Measurements from ENCODE around the gene KLK1. TPM values are rescaled to one million over a fixed set of nuclear protein-coding genes. Genes with fewer than 3 reads are reported as not detected.

Gene KLK1
- total and polyA plus RNA-seq, 4 donors, result 0.25 to 0.92 (median 0.83) TPM; not detected in 1

DNA sequence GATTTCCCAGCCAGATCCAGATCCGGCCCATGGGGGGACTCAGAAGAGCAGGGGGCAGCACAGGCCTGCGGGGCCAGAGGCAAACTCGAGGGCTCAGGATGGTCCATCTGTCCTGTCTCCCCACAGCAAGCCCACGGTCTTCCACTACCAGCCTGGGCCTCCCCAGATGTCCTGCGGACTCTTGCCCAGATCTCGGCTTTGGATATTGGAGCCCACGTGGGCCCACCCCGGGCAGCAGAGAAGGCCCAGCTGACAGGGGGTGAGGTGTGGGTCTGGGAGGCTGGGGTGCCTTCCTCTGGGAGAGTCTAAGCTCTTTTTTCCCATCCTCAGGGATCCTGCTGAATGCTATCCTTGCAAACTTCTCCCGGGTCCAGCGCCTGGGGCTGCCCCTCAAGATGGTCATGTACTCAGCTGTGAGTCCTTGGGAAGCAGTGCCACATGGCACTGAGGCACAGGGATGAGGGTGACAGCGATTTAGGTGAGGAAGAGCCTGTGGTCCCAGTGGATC, 30.0 kb downstream of the KLK1 start:
- TF ChIP-seq, protein P1, sequence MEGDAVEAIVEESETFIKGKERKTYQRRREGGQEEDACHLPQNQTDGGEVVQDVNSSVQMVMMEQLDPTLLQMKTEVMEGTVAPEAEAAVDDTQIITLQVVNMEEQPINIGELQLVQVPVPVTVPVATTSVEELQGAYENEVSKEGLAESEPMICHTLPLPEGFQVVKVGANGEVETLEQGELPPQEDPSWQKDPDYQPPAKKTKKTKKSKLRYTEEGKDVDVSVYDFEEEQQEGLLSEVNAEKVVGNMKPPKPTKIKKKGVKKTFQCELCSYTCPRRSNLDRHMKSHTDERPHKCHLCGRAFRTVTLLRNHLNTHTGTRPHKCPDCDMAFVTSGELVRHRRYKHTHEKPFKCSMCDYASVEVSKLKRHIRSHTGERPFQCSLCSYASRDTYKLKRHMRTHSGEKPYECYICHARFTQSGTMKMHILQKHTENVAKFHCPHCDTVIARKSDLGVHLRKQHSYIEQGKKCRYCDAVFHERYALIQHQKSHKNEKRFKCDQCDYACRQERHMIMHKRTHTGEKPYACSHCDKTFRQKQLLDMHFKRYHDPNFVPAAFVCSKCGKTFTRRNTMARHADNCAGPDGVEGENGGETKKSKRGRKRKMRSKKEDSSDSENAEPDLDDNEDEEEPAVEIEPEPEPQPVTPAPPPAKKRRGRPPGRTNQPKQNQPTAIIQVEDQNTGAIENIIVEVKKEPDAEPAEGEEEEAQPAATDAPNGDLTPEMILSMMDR (IDR thresholded peaks at IDR 0.05; ENCODE audit: control extremely low read depth, extremely low read depth), result no peak
- H3K4me3 ChIP-seq, result no peak overlapping the region
- no peak overlapping the region for H3K9ac ChIP-seq (ENCODE audit: insufficient read depth in 1 of 2, low read length in 2 of 2)
- DNase-seq (no peak), ATAC-seq (ENCODE audit: insufficient read depth, low FRiP score) (no peak)
- no peaks in the 10 kb centered on the region for H3K4me1 ChIP-seq (ENCODE audit: control insufficient read depth in 5 of 5, insufficient read depth in 5 of 5, low read length in 5 of 5)
- 68 to 73% methylated on average over 11 of the region's 11 CpGs for WGBS, 2 donors
- H3K27me3 ChIP-seq (ENCODE audit: control insufficient read depth in 3 of 3, insufficient read depth in 3 of 3, low read length in 2 of 3), result no peaks in the 10 kb centered on the region
- H3K36me3 ChIP-seq (ENCODE audit: control insufficient read depth in 4 of 4, insufficient read depth in 4 of 4, low read length in 4 of 4), result peaks cover 4 to 25% (median 9%) of the 10 kb centered on the region in 4 donors
- no peak overlapping the region for H3K27ac ChIP-seq (ENCODE audit: low read depth in 1 of 2, low read length in 1 of 2)
- no peaks in the 10 kb centered on the region for H3K9me3 ChIP-seq (ENCODE audit: control insufficient read depth in 4 of 4, insufficient read depth in 3 of 4, low read length in 3 of 4)

DNA sequence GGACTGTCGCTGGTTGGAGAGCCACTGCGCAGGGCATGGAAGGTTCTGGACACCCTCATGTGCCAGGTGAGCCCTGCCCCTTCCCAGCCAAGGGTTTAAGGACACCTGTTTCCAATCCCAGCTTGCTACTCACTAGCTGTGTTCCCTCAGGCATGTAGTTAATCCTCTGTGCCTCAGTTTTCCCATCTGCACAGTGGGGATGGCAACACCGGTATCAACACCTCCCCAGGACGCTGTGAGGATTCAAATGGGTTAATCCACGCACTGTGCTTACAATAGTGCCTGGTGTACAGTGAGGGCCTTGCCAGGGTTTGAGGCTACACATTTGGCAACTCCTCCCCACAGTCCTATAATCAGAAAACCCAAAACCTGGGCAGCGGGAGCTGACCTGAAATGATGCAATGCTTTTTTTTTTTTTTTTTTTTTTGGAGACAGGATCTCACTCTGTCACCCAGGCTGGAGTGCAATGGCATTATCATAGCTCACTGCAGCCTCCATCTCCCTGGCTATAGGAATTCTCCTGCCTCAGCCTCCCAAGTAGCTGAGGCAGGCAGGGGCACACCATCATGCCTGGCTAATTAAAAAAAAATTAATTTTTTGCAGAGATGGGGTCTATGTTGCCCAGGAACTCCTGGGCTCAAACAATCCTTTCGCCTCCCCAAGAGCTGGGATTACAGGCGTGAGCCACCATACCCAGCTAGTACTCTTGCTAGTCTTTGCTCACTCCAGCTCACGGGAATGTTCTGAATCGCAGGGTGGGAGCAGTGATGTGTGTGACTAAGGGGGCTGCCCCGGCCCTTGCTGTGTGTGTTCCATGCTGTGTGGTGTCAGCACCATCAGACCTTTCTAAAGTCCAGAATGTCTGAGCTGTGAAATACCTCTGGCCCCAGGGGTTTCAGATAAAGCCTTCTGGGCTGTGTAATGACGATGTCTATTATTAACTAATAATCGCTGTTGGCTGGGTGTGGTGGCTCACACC, 31.0 kb downstream of the KLK1 start:
- ATAC-seq (ENCODE audit: insufficient read depth, low FRiP score), result no peak
- H3K27me3 ChIP-seq (ENCODE audit: control insufficient read depth in 3 of 3, insufficient read depth in 3 of 3, low read length in 2 of 3), result no peaks in the 10 kb centered on the region
- 86 to 87% methylated on average over 13 of the region's 13 CpGs for WGBS, 2 donors
- DNase-seq, result no peak
- TF ChIP-seq, protein P1 (IDR thresholded peaks at IDR 0.05; ENCODE audit: control extremely low read depth, extremely low read depth), result no peak
- no peak overlapping the region for H3K4me3 ChIP-seq
- H3K9me3 ChIP-seq (ENCODE audit: control insufficient read depth in 4 of 4, insufficient read depth in 3 of 4, low read length in 3 of 4), result no peaks in the 10 kb centered on the region
- H3K9ac ChIP-seq (ENCODE audit: insufficient read depth in 1 of 2, low read length in 2 of 2), result no peak overlapping the region
- H3K36me3 ChIP-seq (ENCODE audit: control insufficient read depth in 4 of 4, insufficient read depth in 4 of 4, low read length in 4 of 4), result peaks cover 0 to 15% (median 3%) of the 10 kb centered on the region in 4 donors
- no peak overlapping the region for H3K27ac ChIP-seq (ENCODE audit: low read depth in 1 of 2, low read length in 1 of 2)
- H3K4me1 ChIP-seq (ENCODE audit: control insufficient read depth in 5 of 5, insufficient read depth in 5 of 5, low read length in 5 of 5), result no peaks in the 10 kb centered on the region

DNA sequence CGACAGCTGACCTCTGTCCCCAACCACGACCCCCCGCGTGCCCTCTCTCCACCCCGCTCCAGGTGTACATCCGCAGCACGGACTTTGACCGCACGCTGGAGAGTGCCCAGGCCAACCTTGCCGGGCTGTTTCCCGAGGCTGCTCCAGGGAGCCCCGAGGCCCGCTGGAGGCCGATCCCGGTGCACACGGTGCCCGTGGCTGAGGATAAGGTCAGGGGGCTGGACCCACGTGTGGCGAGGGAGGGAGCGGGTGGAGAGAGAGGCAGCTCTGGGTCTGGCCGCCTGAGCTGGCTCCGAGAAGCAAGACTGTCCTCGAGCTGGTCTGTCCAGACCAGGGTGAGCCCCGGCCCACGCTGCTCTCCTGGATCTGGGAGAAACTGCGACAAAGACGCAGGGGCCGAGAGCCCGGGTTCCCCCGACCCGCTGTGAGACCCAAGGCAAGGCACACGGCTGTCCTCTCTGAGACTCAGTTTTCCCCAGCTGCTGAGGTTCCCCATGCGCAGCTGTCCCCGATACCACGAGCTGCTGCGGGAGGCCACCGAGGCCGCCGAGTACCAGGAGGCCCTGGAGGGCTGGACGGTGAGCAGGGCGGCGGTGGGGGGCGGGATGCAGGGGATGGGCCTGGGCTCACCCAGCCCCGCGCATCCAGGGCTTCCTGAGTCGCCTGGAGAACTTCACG, 31.9 kb downstream of the KLK1 start:
- H3K9me3 ChIP-seq (ENCODE audit: control insufficient read depth in 4 of 4, insufficient read depth in 3 of 4, low read length in 3 of 4), result no peaks in the 10 kb centered on the region
- TF ChIP-seq, protein P1 (IDR thresholded peaks at IDR 0.05; ENCODE audit: control extremely low read depth, extremely low read depth), result no peak
- H3K27ac ChIP-seq (ENCODE audit: low read depth in 1 of 2, low read length in 1 of 2), result no peak overlapping the region
- no peaks in the 10 kb centered on the region for H3K4me1 ChIP-seq (ENCODE audit: control insufficient read depth in 5 of 5, insufficient read depth in 5 of 5, low read length in 5 of 5)
- WGBS, 2 donors, result 77 to 87% methylated on average over 44 to 47 of the region's 47 CpGs
- H3K4me3 ChIP-seq, result no peak overlapping the region
- H3K27me3 ChIP-seq (ENCODE audit: control insufficient read depth in 3 of 3, insufficient read depth in 3 of 3, low read length in 2 of 3), result no peaks in the 10 kb centered on the region
- peak in 1 of 3 donors; percentile 26 for DNase-seq
- ATAC-seq (ENCODE audit: insufficient read depth, low FRiP score), result no peak
- no peak overlapping the region for H3K9ac ChIP-seq (ENCODE audit: insufficient read depth in 1 of 2, low read length in 2 of 2)
- peaks cover 0 to 9% (median 1%) of the 10 kb centered on the region in 4 donors for H3K36me3 ChIP-seq (ENCODE audit: control insufficient read depth in 4 of 4, insufficient read depth in 4 of 4, low read length in 4 of 4)

All from lung (tissue), 12 donors.